Measurements from ENCODE around the gene BCL7B. TPM values are rescaled to one million over a fixed set of nuclear protein-coding genes. Genes with fewer than 3 reads are reported as not detected.

Gene BCL7B
- total RNA-seq, 3 donors from 2014 or later: 59.3 to 112 (median 62.0) TPM

GRCh38 chr7:73487486-73487885 lies 70.0 kb downstream of the BCL7B start:
- Histone ChIP-seq H3K9me3 (no peaks in the 10 kb centered on the region), H3K4me1 (ENCODE audit: low read depth) (no peaks in the 10 kb centered on the region), H3K36me3 (ENCODE audit: low read depth) (no peaks in the 10 kb centered on the region), H3K4me3 (no peak overlapping the region)
- no peak for ATAC-seq
- no peak for DNase-seq
- intact Hi-C loops (cut with DNase I, micrococcal nuclease): no loop called here
- TF ChIP-seq, protein P1, sequence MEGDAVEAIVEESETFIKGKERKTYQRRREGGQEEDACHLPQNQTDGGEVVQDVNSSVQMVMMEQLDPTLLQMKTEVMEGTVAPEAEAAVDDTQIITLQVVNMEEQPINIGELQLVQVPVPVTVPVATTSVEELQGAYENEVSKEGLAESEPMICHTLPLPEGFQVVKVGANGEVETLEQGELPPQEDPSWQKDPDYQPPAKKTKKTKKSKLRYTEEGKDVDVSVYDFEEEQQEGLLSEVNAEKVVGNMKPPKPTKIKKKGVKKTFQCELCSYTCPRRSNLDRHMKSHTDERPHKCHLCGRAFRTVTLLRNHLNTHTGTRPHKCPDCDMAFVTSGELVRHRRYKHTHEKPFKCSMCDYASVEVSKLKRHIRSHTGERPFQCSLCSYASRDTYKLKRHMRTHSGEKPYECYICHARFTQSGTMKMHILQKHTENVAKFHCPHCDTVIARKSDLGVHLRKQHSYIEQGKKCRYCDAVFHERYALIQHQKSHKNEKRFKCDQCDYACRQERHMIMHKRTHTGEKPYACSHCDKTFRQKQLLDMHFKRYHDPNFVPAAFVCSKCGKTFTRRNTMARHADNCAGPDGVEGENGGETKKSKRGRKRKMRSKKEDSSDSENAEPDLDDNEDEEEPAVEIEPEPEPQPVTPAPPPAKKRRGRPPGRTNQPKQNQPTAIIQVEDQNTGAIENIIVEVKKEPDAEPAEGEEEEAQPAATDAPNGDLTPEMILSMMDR (IDR thresholded peaks at IDR 0.05): no peak

Other genes with a start within 250 kb of the BCL7B start
- 10 to 100 TPM; 18.9 to 26.7 (median 21.0) TPM for gene NSUN5, start 248.9 kb downstream of the BCL7B start, total RNA-seq
- under 1 TPM in 1 of 3 donors, not detected in 2; 0.35 TPM for gene TRIM50, start 229.6 kb downstream of the BCL7B start, total RNA-seq
- not detected for gene FKBP6, start 229.5 kb downstream of the BCL7B start, total RNA-seq
- gene FZD9, start 123.9 kb downstream of the BCL7B start, total RNA-seq: under 1 TPM in 2 of 3 donors, not detected in 1; 0.12 to 0.47 TPM
- 10 to 100 TPM; 37.4 to 76.0 (median 41.4) TPM for gene BAZ1B, start 35.4 kb downstream of the BCL7B start, total RNA-seq
- gene TBL2, start 20.9 kb upstream of the BCL7B start, total RNA-seq: 10 to 100 TPM; 25.4 to 42.4 (median 31.1) TPM
- gene MLXIPL, start 66.8 kb upstream of the BCL7B start, total RNA-seq: 10 to 100 TPM; 13.3 to 18.0 (median 15.1) TPM
- 1 to 10 TPM in 1 of 3 donors, under 1 TPM in 1, not detected in 1; 0.48 to 3.3 TPM for gene VPS37D, start 110.1 kb upstream of the BCL7B start, total RNA-seq
- 10 to 100 TPM in 2 of 3 donors, 1 to 10 TPM in 1; 8.7 to 10.5 (median 10.2) TPM for gene DNAJC30, start 125.8 kb upstream of the BCL7B start, total RNA-seq
- gene BUD23, start 125.9 kb upstream of the BCL7B start, total RNA-seq: 10 to 100 TPM; 38.4 to 61.2 (median 43.0) TPM
- 10 to 100 TPM in 1 of 3 donors, 1 to 10 TPM in 2; 5.2 to 23.9 (median 6.1) TPM for gene STX1A, start 162.0 kb upstream of the BCL7B start, total RNA-seq
- 100 to 1,000 TPM in 1 of 3 donors, 10 to 100 TPM in 2; 55.3 to 115 (median 97.3) TPM for gene ABHD11, start 181.1 kb upstream of the BCL7B start, total RNA-seq
- 100 to 1,000 TPM; 229 to 621 (median 534) TPM for gene CLDN3, start 212.6 kb upstream of the BCL7B start, total RNA-seq